Adrenal gland (tissue), 5 donors: ENCODE measurements around the gene C1QTNF5.

ENCODE experiments used
- POLR2A ChIP-seq, 2 donors: fragments of 450-650 bp; IDR thresholded peaks; one replicate each; pipeline ENCODE4 v1.6.1; 2017; ENCODE audit warnings: antibody characterized with exemption in 2 of 2, mild to moderate bottlenecking in 2 of 2, moderate library complexity in 1 of 2
- TF ChIP-seq, protein P1 (sequence below), 6 experiments: fragments of 450-650 bp in 4 of 6; fragments of 200-600 bp in 2 of 6; sonication (generic) in 1 of 6; IDR thresholded peaks; 1 replicate in 5 of 6; 2 replicates in 1 of 6; pipeline versions ENCODE4 v1.5.1 to v1.8.0; 2016 to 2021; ENCODE audit warnings: antibody characterized with exemption in 6 of 6, mild to moderate bottlenecking in 2 of 6, moderate library complexity in 1 of 6
- donor health status: DM: no; HTN: no; CAD: no.

DNA sequence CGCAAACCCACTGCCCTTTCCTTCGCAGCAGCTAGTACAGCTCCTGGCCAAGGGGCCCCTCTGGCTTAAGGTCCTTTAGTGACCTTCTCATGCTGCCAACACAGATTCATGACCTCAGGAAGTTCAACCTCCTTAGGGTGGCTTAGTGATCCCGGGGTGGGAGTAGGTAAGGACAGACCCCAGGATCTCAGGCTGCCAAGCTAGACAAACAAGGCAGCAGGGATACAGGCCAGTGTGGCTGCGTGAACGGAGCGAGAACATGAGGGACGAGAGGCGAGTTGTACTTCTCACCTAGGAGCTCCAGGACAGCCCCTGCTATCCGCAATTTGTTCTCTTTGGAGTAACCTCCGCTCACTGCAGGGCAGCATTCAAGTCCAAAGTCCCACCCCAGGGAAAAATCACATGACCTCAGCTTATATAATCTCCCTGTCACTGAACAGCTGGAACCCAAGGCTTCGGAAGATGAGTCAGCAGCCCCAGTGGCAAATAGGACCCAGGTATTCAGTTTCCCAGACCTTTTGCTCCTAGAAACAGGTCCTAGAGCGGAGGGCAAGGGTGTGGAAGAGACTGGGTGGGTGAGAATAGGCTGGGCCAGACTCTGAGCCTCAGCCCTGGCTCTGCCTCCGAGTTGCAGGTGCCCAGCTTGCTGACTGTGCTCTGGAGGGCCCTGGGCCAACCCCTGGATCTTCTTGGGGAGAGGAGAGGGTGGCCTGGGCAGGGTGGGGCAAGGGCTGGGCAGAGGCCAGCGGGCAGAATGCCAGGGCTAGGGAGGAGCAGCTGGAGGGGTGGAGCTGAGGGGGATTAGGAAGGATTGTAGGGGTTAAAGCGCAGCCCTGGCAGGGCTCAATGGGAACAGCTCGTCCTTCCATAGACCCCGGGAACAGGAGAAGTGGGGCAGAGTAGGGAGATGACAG, 27.7 kb upstream of the C1QTNF5 start:
- TF ChIP-seq POLR2A (IDR thresholded peaks at IDR 0.05), result peak in 1 of 2 donors; percentile 68
- TF ChIP-seq, protein P1, sequence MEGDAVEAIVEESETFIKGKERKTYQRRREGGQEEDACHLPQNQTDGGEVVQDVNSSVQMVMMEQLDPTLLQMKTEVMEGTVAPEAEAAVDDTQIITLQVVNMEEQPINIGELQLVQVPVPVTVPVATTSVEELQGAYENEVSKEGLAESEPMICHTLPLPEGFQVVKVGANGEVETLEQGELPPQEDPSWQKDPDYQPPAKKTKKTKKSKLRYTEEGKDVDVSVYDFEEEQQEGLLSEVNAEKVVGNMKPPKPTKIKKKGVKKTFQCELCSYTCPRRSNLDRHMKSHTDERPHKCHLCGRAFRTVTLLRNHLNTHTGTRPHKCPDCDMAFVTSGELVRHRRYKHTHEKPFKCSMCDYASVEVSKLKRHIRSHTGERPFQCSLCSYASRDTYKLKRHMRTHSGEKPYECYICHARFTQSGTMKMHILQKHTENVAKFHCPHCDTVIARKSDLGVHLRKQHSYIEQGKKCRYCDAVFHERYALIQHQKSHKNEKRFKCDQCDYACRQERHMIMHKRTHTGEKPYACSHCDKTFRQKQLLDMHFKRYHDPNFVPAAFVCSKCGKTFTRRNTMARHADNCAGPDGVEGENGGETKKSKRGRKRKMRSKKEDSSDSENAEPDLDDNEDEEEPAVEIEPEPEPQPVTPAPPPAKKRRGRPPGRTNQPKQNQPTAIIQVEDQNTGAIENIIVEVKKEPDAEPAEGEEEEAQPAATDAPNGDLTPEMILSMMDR (IDR thresholded peaks at IDR 0.05), result peak in 1 of 6 experiments; percentile 9
